ENCODE measurements around the gene CRABP2. TPM values are rescaled to one million over a fixed set of nuclear protein-coding genes. Genes with fewer than 3 reads are reported as not detected.

Gene CRABP2
- total and polyA plus RNA-seq, 2 of the 13 experiments (the other 11 are each of a cell fraction or from before 2014, with no cell fraction given) = 0.40 to 0.60 TPM

- no peak for TF ChIP-seq AGO2 (optimal IDR thresholded peaks at IDR 0.05; ENCODE audit: low read depth, low read length)
- 0 out of 2 replicates have a peak, but pooled peaks have one; percentile 57 for TF ChIP-seq FOXO4 (CRISPR knock-in tag; conservative IDR thresholded peaks at IDR 0.05)
- TF ChIP-seq ETV5 (CRISPR knock-in tag; IDR thresholded peaks at IDR 0.05; ENCODE audit: borderline replicate concordance) = 0 out of 2 replicates have a peak, but pooled peaks have one; percentile 14
- TF ChIP-seq KAT8 (CRISPR knock-in tag; IDR thresholded peaks at IDR 0.05) = peak; percentile 60; the same call in 1 of the 2 replicates
- TF ChIP-seq MAZ (IDR thresholded peaks at IDR 0.05; ENCODE audit: borderline replicate concordance, low read depth, low read length) = no peak
- TF ChIP-seq MAZ (CRISPR knock-in tag; IDR thresholded peaks at IDR 0.05; ENCODE audit: low read depth) = 0 out of 2 replicates have a peak, but pooled peaks have one; percentile 49
- TF ChIP-seq ZNF564 (CRISPR knock-in tag; IDR thresholded peaks at IDR 0.05) = peak; percentile 37; the same call in 1 of the 2 replicates
- TF ChIP-seq PATZ1 (CRISPR knock-in tag; IDR thresholded peaks at IDR 0.05) = peak; percentile 13; the same call in 1 of the 2 replicates
- TF ChIP-seq KLF12 (CRISPR knock-in tag; IDR thresholded peaks at IDR 0.05; ENCODE audit: borderline replicate concordance) = no peak
- TF ChIP-seq NRL (CRISPR knock-in tag; IDR thresholded peaks at IDR 0.05; ENCODE audit: borderline replicate concordance) = peak; percentile 56; the same call in 1 of the 2 replicates
- 0 out of 2 replicates have a peak, but pooled peaks have one; percentile 32 for TF ChIP-seq MTA1 (CRISPR knock-in tag; IDR thresholded peaks at IDR 0.05; ENCODE audit: borderline replicate concordance)
- TF ChIP-seq NKX3-1 (CRISPR knock-in tag; IDR thresholded peaks at IDR 0.05) = no peak
- TF ChIP-seq USF2 (IDR thresholded peaks at IDR 0.05; ENCODE audit: low read depth, low read length) = no peak
- peak; percentile 59; the same call in 1 of the 2 replicates for TF ChIP-seq USF2 (CRISPR knock-in tag; IDR thresholded peaks at IDR 0.05; ENCODE audit: borderline replicate concordance)
- TF ChIP-seq TBX3 (IDR thresholded peaks at IDR 0.05; ENCODE audit: borderline replicate concordance) = 0 out of 2 replicates have a peak, but pooled peaks have one; percentile 9
- TF ChIP-seq NFYB (CRISPR knock-in tag; IDR thresholded peaks at IDR 0.05) = no peak
- 0 out of 2 replicates have a peak, but pooled peaks have one; percentile 29 for TF ChIP-seq ZNF263 (CRISPR knock-in tag; IDR thresholded peaks at IDR 0.05)
- 0 out of 2 replicates have a peak, but pooled peaks have one; percentile 49 for TF ChIP-seq ZNF333 (CRISPR knock-in tag; IDR thresholded peaks at IDR 0.05; ENCODE audit: borderline replicate concordance)
- TF ChIP-seq POLR2A (IDR thresholded peaks at IDR 0.05; ENCODE audit: insufficient read depth in 1 of 2, low read depth in 2 of 2, low read length in 2 of 2) = peak in 1 of 2 experiments; percentile 13; a peak in 3 of 4 replicates
- TF ChIP-seq MLLT10 (CRISPR knock-in tag; IDR thresholded peaks at IDR 0.05) = no peak
- 0 out of 2 replicates have a peak, but pooled peaks have one; percentile 34 for TF ChIP-seq RBFOX2 (IDR thresholded peaks at IDR 0.05; ENCODE audit: low read depth, low read length)
- peak; percentile 43; the same call in 1 of the 2 replicates for TF ChIP-seq RXRA (CRISPR knock-in tag; IDR thresholded peaks at IDR 0.05)
- peak; percentile 3; the same call in 1 of the 2 replicates for TF ChIP-seq MAX (IDR thresholded peaks at IDR 0.05)
- TF ChIP-seq ZNF891 (CRISPR knock-in tag; IDR thresholded peaks at IDR 0.05) = peak; percentile 68; the same call in 1 of the 2 replicates
- TF ChIP-seq ZNF746 (CRISPR knock-in tag; IDR thresholded peaks at IDR 0.05) = 0 out of 2 replicates have a peak, but pooled peaks have one; percentile 42
These were observed 43.5 kb upstream of the CRABP2 start (continued) for GRCh38 chr1:156748670-156749418.
